Glomerular visceral epithelial cell (primary cell): ENCODE data around the gene SORCS1.

Experiments used
- DNase-seq: peaks from one replicate; pipeline ENCODE4 v3.0.0-alpha.2; 2016; ENCODE audit errors: extremely low spot score

Gene SORCS1

GRCh38 chr10:106900016-106900652 is 264.4 kb downstream of the SORCS1 start:
- DNase-seq: no peak

- DNase-seq: no peak
Measured at GRCh38 chr10:106898446-106898845, 266.1 kb downstream of the SORCS1 start.

- no peak for DNase-seq
Measured at GRCh38 chr10:106897719-106898118, 266.8 kb downstream of the SORCS1 start.

- DNase-seq: no peak
Measured at GRCh38 chr10:106894692-106895091, 269.8 kb downstream of the SORCS1 start.

GRCh38 chr10:106877574-106877973 is 286.9 kb downstream of the SORCS1 start:
- DNase-seq: no peak

GRCh38 chr10:106874604-106874889 is 290.0 kb downstream of the SORCS1 start:
- no peak for DNase-seq

- no peak for DNase-seq
Measured at GRCh38 chr10:106873770-106874603, 290.5 kb downstream of the SORCS1 start.

- no peak for DNase-seq
Measured at GRCh38 chr10:106872176-106872575, 292.3 kb downstream of the SORCS1 start.

GRCh38 chr10:106866244-106866845 is 298.2 kb downstream of the SORCS1 start:
- DNase-seq: no peak

GRCh38 chr10:106864031-106864430 is 300.5 kb downstream of the SORCS1 start:
- no peak for DNase-seq

GRCh38 chr10:106863549-106863948 is 301.0 kb downstream of the SORCS1 start:
- no peak for DNase-seq

- no peak for DNase-seq
Measured at GRCh38 chr10:106859892-106860652, 304.4 kb downstream of the SORCS1 start.

GRCh38 chr10:106857728-106858127 is 306.8 kb downstream of the SORCS1 start:
- no peak for DNase-seq

- DNase-seq: no peak
Measured at GRCh38 chr10:106857213-106857612, 307.3 kb downstream of the SORCS1 start.

GRCh38 chr10:106836933-106837663 is 327.4 kb downstream of the SORCS1 start:
- DNase-seq: no peak

GRCh38 chr10:106832846-106833245 is 331.7 kb downstream of the SORCS1 start:
- no peak for DNase-seq

GRCh38 chr10:106830471-106830870 is 334.0 kb downstream of the SORCS1 start:
- DNase-seq: no peak

GRCh38 chr10:106830006-106830405 is 334.5 kb downstream of the SORCS1 start:
- DNase-seq: no peak

GRCh38 chr10:106826716-106827115 is 337.8 kb downstream of the SORCS1 start:
- no peak for DNase-seq

- DNase-seq: no peak
Measured at GRCh38 chr10:106825576-106826364, 338.7 kb downstream of the SORCS1 start.

GRCh38 chr10:106820579-106820978 is 343.9 kb downstream of the SORCS1 start:
- no peak for DNase-seq
